CD14-positive monocyte (primary cell): ENCODE data around the gene ELMO2. TPM values are rescaled to one million over a fixed set of nuclear protein-coding genes. Genes with fewer than 3 reads are reported as not detected.
A peak's percentile ranks its signal among the peaks of the same experiment; 100 is the strongest.

Experiments
- DNase-seq, 3 donors: peaks; one replicate each; pipeline ENCODE4 v3.0.0-alpha.2; 2011 to 2022
- H2AFZ ChIP-seq: 2 replicates; pipeline ENCODE4 v1.6.0; 2012; ENCODE audit warnings: mild to moderate bottlenecking, low read depth, low read length, inconsistent platforms; ENCODE audit not compliant: insufficient read depth, poor library complexity, severe bottlenecking
- H3K27ac ChIP-seq, 2 donors: 1 replicate in 1 of 2; 2 replicates in 1 of 2; pipeline ENCODE4 v1.5.1; 2012 to 2013; ENCODE audit warnings: low read length in 2 of 2, control low read depth in 1 of 2, inconsistent platforms in 1 of 2, low read depth in 1 of 2, mild to moderate bottlenecking in 1 of 2
- H3K27me3 ChIP-seq, 2 donors: one replicate each; pipeline versions ENCODE4 v1.6.0 to v1.6.1; 2011 to 2013; ENCODE audit warnings: low read length in 2 of 2; ENCODE audit not compliant: control insufficient read depth in 2 of 2, insufficient read depth in 2 of 2
- H3K36me3 ChIP-seq, 2 donors: replicated peaks in 1 of 2; 1 replicate in 1 of 2; 2 replicates in 1 of 2; pipeline versions ENCODE4 v1.5.1 to v1.6.1; 2012 to 2013; ENCODE audit warnings: low read length in 2 of 2, control low read depth in 1 of 2, inconsistent platforms in 1 of 2, mild to moderate bottlenecking in 1 of 2; ENCODE audit not compliant: insufficient read depth in 2 of 2, control insufficient read depth in 1 of 2
- H3K4me1 ChIP-seq, 2 donors: 1 replicate in 1 of 2; 2 replicates in 1 of 2; pipeline versions ENCODE4 v1.5.1 to v1.6.1; 2012 to 2013; ENCODE audit warnings: low read length in 2 of 2, control low read depth in 1 of 2, inconsistent platforms in 1 of 2, mild to moderate bottlenecking in 1 of 2, moderate library complexity in 1 of 2; ENCODE audit not compliant: insufficient read depth in 2 of 2, control insufficient read depth in 1 of 2
- H3K4me2 ChIP-seq: replicated peaks from 2 replicates; pipeline ENCODE3; 2012; ENCODE audit warnings: low read length, moderate library complexity, mild to moderate bottlenecking; ENCODE audit not compliant: poor library complexity, severe bottlenecking; ENCODE audit errors: extremely low read depth
- H3K4me3 ChIP-seq, 3 experiments: fragments of 200-600 bp in 1 of 3; sonication (generic) in 1 of 3; replicated peaks in 1 of 3; 1 replicate in 2 of 3; 2 replicates in 1 of 3; pipeline ENCODE4 v1.5.1; 2011 to 2013; ENCODE audit warnings: low read length in 3 of 3, mild to moderate bottlenecking in 3 of 3, control low read depth in 2 of 3, low read depth in 2 of 3, inconsistent platforms in 1 of 3, moderate library complexity in 1 of 3
- H3K79me2 ChIP-seq: 2 replicates; pipeline ENCODE4 v1.6.0; 2012; ENCODE audit warnings: mild to moderate bottlenecking, control low read depth, inconsistent platforms, low read length, moderate library complexity; ENCODE audit not compliant: insufficient read depth
- H3K9ac ChIP-seq: 2 replicates; pipeline ENCODE4 v1.6.0; 2017; ENCODE audit warnings: low read length, mild to moderate bottlenecking; ENCODE audit not compliant: insufficient read depth, poor library complexity, severe bottlenecking
- H3K9me3 ChIP-seq, 2 donors: replicated peaks in 1 of 2; 1 replicate in 1 of 2; 2 replicates in 1 of 2; pipeline versions ENCODE4 v1.5.1 to v1.6.1; 2012 to 2013; ENCODE audit warnings: low read length in 2 of 2, control low read depth in 1 of 2; ENCODE audit not compliant: control insufficient read depth in 1 of 2, insufficient read depth in 1 of 2
- H4K20me1 ChIP-seq: 2 replicates; pipeline ENCODE4 v1.6.0; 2012; ENCODE audit warnings: mild to moderate bottlenecking, low read length, control low read depth, moderate library complexity; ENCODE audit not compliant: insufficient read depth
- H3K27ac Mint-ChIP-seq, 7 donors: one replicate each; pipeline ENCODE4 v1.8.0; 2020; ENCODE audit warnings: mild to moderate bottlenecking in 7 of 7, mixed read lengths in 7 of 7, moderate library complexity in 6 of 7, inconsistent platforms in 2 of 7
- H3K27me3 Mint-ChIP-seq, 3 donors: one replicate each; pipeline ENCODE4 v1.8.0; 2021 to 2022; ENCODE audit warnings: low read depth in 3 of 3, mild to moderate bottlenecking in 3 of 3, mixed read lengths in 3 of 3, moderate library complexity in 3 of 3, inconsistent platforms in 1 of 3
- H3K36me3 Mint-ChIP-seq, 2 donors: one replicate each; pipeline ENCODE4 v1.8.0; 2020; ENCODE audit warnings: mixed read lengths in 2 of 2, inconsistent platforms in 1 of 2, mild to moderate bottlenecking in 1 of 2
- H3K4me1 Mint-ChIP-seq: one replicate; pipeline ENCODE4 v1.8.0; 2020; ENCODE audit warnings: mild to moderate bottlenecking, mixed read lengths
- H3K4me3 Mint-ChIP-seq, 2 donors: one replicate each; pipeline ENCODE4 v1.8.0; 2020; ENCODE audit warnings: mild to moderate bottlenecking in 2 of 2, mixed read lengths in 2 of 2, moderate library complexity in 1 of 2
- H3K9me3 Mint-ChIP-seq, 7 donors: one replicate each; pipeline ENCODE4 v1.8.0; 2020 to 2022; ENCODE audit warnings: mixed read lengths in 7 of 7, mild to moderate bottlenecking in 6 of 7, moderate library complexity in 6 of 7, inconsistent platforms in 2 of 7
- CTCF ChIP-seq: fragments of 200-600 bp; IDR thresholded peaks from one replicate; pipeline ENCODE4 v1.8.0; 2022; ENCODE audit warnings: antibody characterized with exemption, mild to moderate bottlenecking
- WGBS: methylation state at CpG from one replicate; pipeline ENCODE4 v1.1.5; 2013; ENCODE audit warnings: missing lambda C conversion rate; ENCODE audit not compliant: insufficient coverage; 5-methylcytosine and 5-hydroxymethylcytosine counted together
- intact Hi-C, 2 donors: fragments of 100-400 bp; cut with micrococcal nuclease; formaldehyde crosslinking; loops; one replicate each; pipeline versions ENCODE4 v1.15.0 to v1.15.1; 2023
- polyA plus RNA-seq, 3 donors: library from polyadenylated mRNA; depleted of rRNA in 1 of 3; unstranded in 2 of 3; stranded (reverse) in 1 of 3; fragments of 300-500 nt in 2 of 3; fragments of >200 nt in 1 of 3; fragmentation: Illumina TruSeq in 2 of 3; gene quantifications; 1 replicate in 2 of 3; 2 replicates in 1 of 3; pipeline ENCODE4 v1.2.3, GENCODE V29; 2012 to 2021

The ELMO2 gene
- polyA plus RNA-seq, 3 donors, result 35.3 to 53.1 (median 42.3) TPM

DNA sequence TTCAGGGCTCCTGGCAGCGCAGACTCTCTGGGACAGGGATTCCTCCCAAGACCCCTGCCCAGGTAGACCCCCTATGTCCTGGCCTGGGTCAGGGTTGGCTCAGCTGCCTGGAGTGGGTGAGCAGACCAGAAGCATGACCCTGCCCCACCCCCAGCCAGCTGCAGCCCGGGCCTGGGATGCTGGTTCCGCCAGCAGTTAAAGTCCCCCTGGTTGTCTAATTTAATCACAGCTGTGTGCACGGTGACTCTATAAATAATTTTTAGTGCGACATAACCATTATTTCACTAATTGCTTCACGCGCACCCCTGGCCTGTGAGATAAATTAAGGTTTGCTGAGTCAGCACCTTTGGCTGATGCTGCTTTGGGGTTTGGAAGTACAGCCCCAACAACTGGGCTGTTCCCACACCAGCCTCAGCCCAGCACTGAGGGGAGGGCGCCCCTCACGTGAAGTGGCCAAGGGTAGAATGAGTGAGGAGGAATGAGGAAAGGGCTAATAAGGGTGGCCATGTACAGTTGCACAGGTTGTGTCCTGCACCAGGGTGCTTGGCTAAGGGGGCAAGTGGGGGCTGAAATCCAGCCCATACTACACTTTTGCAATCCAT, 72.0 kb downstream of the ELMO2 start:
- no peak for TF ChIP-seq CTCF
- Histone ChIP-seq H3K4me2 (no peak overlapping the region), H3K79me2 (no peaks in the 10 kb centered on the region), H3K9ac (no peak overlapping the region), H3K36me3 (no peaks in the 10 kb centered on the region), H3K9me3 (no peaks in the 10 kb centered on the region), H3K27me3 (peaks cover 0 to 3% of the 10 kb centered on the region in 2 donors), H3K4me3 (no peak overlapping the region), H3K4me1 (no peaks in the 10 kb centered on the region), H3K27ac (no peak overlapping the region), H2AFZ (no peak overlapping the region), H4K20me1 (no peaks in the 10 kb centered on the region)
- H3K4me3 Mint-ChIP-seq, result peak overlapping the region in 1 of 2 donors; percentile 16
- H3K9me3 Mint-ChIP-seq, result peaks cover 0 to 2% (median 0%) of the 10 kb centered on the region in 7 donors
- WGBS, result 42% methylated on average over 2 of the region's 9 CpGs
- H3K4me1 Mint-ChIP-seq, result no peaks in the 10 kb centered on the region
- intact Hi-C loops, result no loop called here
- no peaks in the 10 kb centered on the region for H3K36me3 Mint-ChIP-seq
- DNase-seq, result no peak
- H3K27ac Mint-ChIP-seq, result peak overlapping the region in 1 of 7 donors; percentile 70
- H3K27me3 Mint-ChIP-seq, result peaks cover 4 to 12% (median 9%) of the 10 kb centered on the region in 3 donors

DNA sequence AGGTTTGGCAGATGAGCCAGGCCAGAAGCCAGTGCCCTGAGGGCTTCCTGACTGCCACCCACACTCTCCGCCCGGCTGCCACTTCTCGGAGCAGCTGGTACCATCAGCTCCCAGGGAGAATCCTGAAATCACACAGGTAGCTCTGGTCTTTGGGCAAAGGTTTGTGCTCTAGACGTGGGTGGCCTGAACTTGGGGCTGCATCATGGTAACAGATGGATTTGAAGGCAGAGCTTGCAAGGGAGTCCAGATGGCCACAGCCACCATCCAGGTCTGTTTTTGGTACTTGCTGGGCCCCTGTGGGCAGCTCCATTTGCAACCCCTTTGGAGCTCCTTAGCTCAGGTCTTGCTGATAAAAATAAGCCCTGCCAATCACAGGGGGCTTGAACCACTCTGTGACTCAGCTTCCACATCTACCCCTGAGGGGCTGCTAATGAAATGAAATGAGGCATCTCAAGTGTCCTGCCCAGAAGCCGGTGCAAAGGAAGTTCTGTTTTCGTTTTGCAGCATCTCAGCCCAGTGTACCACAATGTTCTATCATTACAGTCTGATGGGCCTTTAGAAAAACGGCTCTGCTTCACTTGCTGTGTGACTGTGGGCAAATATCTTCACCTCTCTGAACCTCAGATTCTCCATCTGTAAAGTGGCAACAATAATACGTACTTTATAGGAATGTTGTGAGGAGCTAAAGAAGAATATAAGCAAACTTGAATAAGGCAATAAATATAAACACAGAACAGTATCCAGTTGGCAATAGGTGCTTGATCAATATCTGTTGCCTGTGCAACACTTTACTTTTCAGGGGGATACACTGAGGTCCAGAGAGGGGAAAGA, 73.0 kb downstream of the ELMO2 start:
- Histone ChIP-seq H3K27me3 (peaks cover 0 to 3% of the 10 kb centered on the region in 2 donors), H3K9ac (no peak overlapping the region), H3K4me1 (no peaks in the 10 kb centered on the region), H2AFZ (no peak overlapping the region), H3K36me3 (no peaks in the 10 kb centered on the region), H4K20me1 (no peaks in the 10 kb centered on the region), H3K9me3 (no peaks in the 10 kb centered on the region), H3K4me3 (no peak overlapping the region), H3K4me2 (no peak overlapping the region), H3K27ac (no peak overlapping the region), H3K79me2 (no peaks in the 10 kb centered on the region)
- no peak for DNase-seq
- WGBS, result 89% methylated on average over 6 of the region's 8 CpGs
- Mint-ChIP-seq H3K4me1 (no peaks in the 10 kb centered on the region), H3K27ac (no peak overlapping the region), H3K4me3 (no peak overlapping the region), H3K36me3 (no peaks in the 10 kb centered on the region), H3K9me3 (peaks cover 0 to 2% (median 0%) of the 10 kb centered on the region in 7 donors), H3K27me3 (peaks cover 4 to 9% (median 8%) of the 10 kb centered on the region in 3 donors)
- intact Hi-C loops, result no loop called here
- TF ChIP-seq CTCF, result no peak
